GM10847 (cell line): Measurements from ENCODE around the gene MANSC1.

Source experiments
- POLR2A ChIP-seq: IDR thresholded peaks from 2 replicates; pipeline ENCODE4 v1.6.1; 2011; ENCODE audit not compliant: insufficient read length; ENCODE audit errors: extremely low read depth

MANSC1 gene

DNA sequence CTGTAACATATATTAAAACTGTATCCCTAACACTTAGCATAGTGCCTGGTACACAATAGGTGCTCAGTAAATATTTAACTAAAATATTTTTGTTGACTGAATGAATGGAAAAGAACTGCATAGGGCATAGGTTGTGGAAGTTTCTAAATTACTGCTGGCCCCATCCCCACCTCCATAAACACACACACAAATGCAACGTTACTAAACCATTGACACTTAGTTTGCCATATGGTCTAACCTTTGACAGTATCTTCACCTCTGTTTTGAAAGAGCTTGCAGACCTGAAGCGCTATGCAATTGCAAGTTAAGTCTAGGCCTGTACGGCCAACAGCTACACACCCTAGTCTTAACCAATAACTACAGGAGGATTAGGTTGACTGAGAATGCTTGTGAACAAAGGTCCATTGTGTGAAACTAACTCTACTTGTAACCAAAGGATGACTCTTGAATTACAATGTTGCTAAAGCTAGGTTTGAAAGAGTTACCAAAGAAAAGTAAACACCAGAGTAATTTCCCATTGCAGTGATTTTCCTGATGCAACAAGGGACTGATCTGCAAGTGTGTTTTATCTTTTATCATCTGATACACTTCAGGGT, 924 bp upstream of the MANSC1 start:
- TF ChIP-seq POLR2A: no peak

- no peak for TF ChIP-seq POLR2A
Observed at GRCh38 chr12:12338527-12339168, 11.4 kb downstream of the MANSC1 start.

DNA sequence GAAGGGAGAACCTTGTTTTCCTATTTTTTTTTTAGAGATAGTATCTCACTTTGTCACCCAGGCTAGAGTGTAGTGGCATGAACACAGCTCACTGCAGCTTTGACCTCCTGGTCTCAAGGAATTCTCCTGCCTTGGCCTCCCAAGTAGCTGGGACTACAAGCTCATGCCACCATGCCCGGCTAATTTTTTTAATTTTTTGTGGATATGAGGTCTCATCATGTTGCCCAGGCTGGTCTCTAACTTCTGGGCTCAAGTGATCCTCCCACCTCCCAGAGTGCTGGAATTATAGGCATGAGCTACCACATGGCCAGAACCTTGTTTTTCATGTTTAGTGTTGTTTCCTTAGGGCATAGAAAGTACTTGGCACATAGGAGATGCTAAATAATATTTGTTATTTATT, 13.5 kb downstream of the MANSC1 start:
- TF ChIP-seq POLR2A: no peak

GRCh38 chr12:12336049-12336411, 14.0 kb downstream of the MANSC1 start:
- no peak for TF ChIP-seq POLR2A

- TF ChIP-seq POLR2A: no peak
Observed at GRCh38 chr12:12334367-12335040, 15.5 kb downstream of the MANSC1 start.

GRCh38 chr12:12333407-12334366, 16.4 kb downstream of the MANSC1 start:
- no peak for TF ChIP-seq POLR2A

- no peak for TF ChIP-seq POLR2A
Observed at GRCh38 chr12:12331896-12332295, 18.1 kb downstream of the MANSC1 start.

DNA sequence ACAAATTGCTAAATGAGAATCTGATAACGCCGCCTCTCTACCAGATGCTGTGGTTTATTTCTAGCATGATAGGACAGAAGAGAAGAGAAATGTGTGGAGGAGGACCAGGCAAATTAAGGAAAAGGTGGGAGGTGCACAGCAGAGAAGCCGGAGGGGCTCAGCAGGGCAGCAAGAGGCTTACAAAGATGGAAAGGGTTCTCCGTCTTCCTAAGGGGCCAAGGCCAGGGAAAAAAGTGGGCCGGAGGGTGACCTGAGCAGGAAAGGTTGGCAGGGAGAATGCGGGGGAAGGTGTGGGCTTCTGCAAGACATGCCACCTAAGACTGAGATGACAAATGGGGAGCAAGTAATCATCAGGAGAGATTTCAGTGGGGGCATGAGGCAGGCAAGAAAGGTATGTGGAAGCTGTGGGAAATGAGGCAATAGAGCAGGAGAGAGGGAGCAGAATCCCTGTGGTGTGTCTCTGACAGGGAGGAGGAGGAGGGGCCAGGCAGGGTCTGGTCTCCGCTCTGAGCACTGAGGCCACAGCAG, 18.7 kb downstream of the MANSC1 start:
- TF ChIP-seq POLR2A: no peak

DNA sequence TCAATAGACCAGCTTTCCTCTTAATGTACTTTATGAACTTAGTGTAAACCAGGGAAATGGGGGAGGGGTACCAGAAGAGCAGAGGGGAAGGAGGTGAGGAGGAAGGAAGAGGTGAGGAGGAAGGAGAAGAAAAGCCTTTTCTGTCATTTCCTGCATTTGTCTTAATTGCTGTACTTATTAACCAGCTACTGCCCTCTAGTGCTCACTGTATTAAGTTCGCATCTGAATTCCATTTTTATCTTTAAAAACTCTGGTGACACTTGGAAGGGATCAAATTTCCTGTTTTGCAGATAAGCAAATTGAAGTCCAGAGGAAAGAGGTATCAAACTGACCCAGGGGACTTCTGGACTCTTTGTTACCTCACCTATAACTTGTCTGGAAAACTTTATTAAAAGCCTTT, 22.2 kb downstream of the MANSC1 start:
- no peak for TF ChIP-seq POLR2A

GRCh38 chr12:12326262-12326661, 23.8 kb downstream of the MANSC1 start:
- no peak for TF ChIP-seq POLR2A

DNA sequence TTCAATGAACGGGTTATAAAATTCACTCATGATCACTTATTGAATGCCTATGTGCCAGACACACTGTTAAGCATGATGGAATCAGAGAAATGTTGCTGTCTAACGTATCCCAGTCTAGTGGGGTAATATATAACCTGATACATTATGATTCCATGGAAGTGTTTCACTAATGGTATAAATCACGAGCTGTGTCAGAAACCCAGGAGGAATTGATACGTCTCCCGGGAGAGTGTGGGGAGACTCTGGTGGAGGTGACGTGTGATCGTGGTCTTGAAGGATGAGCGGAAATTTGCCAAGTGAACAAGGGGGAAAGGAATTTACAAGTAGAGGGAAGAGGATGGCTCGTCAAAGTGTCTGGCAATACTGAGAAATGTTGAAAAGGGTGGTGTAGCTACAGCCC, 26.5 kb downstream of the MANSC1 start:
- no peak for TF ChIP-seq POLR2A

DNA sequence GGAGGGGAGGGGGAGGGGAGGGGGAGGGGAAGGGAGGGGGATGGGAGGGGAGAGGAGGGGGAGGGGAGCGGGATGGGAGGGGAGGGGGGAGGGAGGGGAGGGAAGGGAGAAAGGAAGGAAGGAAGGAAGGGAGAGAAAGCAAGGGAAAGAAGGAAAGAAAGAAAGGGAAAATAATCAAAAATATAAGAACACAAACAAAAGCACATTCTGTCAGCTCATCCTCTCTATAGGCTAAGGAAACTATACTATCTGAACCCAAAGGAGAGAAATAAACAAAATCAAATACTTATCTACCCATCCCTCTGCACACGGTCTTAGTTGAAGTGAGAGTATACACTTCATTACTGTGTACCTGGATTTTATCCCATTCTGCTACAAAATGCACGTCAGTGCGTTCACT, 26.9 kb downstream of the MANSC1 start:
- no peak for TF ChIP-seq POLR2A

GRCh38 chr12:12319451-12320183, 30.4 kb downstream of the MANSC1 start:
- TF ChIP-seq POLR2A: no peak

- TF ChIP-seq POLR2A: no peak
Observed at GRCh38 chr12:12315838-12316237, 34.2 kb downstream of the MANSC1 start.
